ENCODE data around the gene KYNU.
"Not testable (repeated sequence)": the region's sequence is repeated elsewhere in the genome, so short reads cannot be mapped to it uniquely, and the experiment has no call there.

The KYNU gene

GRCh38 chr2:142872882-142873724 is 4.4 kb upstream of the KYNU start:
- no peak for DNase-seq

- no peak for DNase-seq
Measured at GRCh38 chr2:142873831-142874287, 3.6 kb upstream of the KYNU start.

- DNase-seq, result peak; percentile 30
Measured at GRCh38 chr2:142874293-142874814, 3.1 kb upstream of the KYNU start.

- no peak for DNase-seq
Measured at GRCh38 chr2:142875010-142875409, 2.5 kb upstream of the KYNU start.

GRCh38 chr2:142875652-142876051 is 1.8 kb upstream of the KYNU start:
- no peak for DNase-seq

GRCh38 chr2:142876423-142876822 is 1.0 kb upstream of the KYNU start:
- no peak for DNase-seq

- no peak for DNase-seq
Measured at GRCh38 chr2:142878031-142878678, 691 bp downstream of the KYNU start.

- DNase-seq, result no peak
Measured at GRCh38 chr2:142879151-142879550, 1.7 kb downstream of the KYNU start.

- DNase-seq, result no peak
Measured at GRCh38 chr2:142880279-142880678, 2.8 kb downstream of the KYNU start.

- DNase-seq, result no peak
Measured at GRCh38 chr2:142881619-142882018, 4.2 kb downstream of the KYNU start.

GRCh38 chr2:142882500-142882899 is 5.0 kb downstream of the KYNU start:
- not testable (repeated sequence) for DNase-seq

GRCh38 chr2:142883526-142883925 is 6.1 kb downstream of the KYNU start:
- DNase-seq, result no peak

- DNase-seq, result no peak
Measured at GRCh38 chr2:142885543-142885942, 8.1 kb downstream of the KYNU start.

- DNase-seq, result no peak
Measured at GRCh38 chr2:142892715-142893114, 15.3 kb downstream of the KYNU start.

GRCh38 chr2:142893241-142893640 is 15.8 kb downstream of the KYNU start:
- DNase-seq, result no peak

- DNase-seq, result no peak
Measured at GRCh38 chr2:142897807-142898206, 20.3 kb downstream of the KYNU start.

- DNase-seq, result not testable (repeated sequence)
Measured at GRCh38 chr2:142900327-142900726, 22.9 kb downstream of the KYNU start.

GRCh38 chr2:142901780-142902179 is 24.3 kb downstream of the KYNU start:
- DNase-seq, result no peak

GRCh38 chr2:142903726-142904125 is 26.3 kb downstream of the KYNU start:
- not testable (repeated sequence) for DNase-seq

GRCh38 chr2:142907653-142908052 is 30.2 kb downstream of the KYNU start:
- no peak for DNase-seq

GRCh38 chr2:142914507-142915313 is 37.2 kb downstream of the KYNU start:
- no peak for DNase-seq

GRCh38 chr2:142915502-142915901 is 38.0 kb downstream of the KYNU start:
- DNase-seq, result no peak

GRCh38 chr2:142918624-142919023 is 41.2 kb downstream of the KYNU start:
- no peak for DNase-seq

Measured in CD4-positive, alpha-beta T cell treated with Interleukin-21 for 1 hour (primary cell).